ENCODE results near the gene RBM22.

DNA sequence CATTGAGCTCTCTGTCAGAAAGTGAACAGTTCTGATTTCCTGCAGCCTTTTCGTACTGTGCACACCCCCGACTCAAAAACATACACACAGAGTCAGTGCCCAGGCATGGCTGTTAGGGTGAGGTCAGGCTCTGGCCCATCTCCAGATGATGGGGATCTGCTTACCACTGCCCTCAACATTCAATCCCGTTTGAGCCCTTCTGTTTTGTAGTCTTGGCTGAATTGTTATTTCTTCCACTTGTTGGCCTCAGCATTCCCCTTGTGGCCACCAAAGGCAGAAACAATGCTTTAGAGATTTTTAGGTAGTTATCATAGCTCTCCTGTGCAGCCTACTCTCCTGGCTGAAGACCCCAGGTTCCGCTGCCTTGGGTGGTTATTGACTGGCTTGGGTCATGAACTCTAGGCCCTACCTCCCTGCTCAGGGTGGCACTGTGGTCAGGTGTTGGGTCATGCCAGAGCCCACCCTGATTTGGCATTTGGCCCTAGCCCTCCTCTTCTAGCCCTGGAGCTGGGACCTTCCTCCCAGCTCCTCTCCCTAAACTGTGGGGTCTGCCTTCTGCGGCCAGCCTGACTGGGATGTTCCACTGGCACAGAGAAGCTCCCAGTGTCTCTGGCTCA, 47.6 kb downstream of the RBM22 start:
- TF ChIP-seq SMAD4 (CRISPR knock-in tag; IDR thresholded peaks at IDR 0.05) (no peak), ZNF219 (CRISPR knock-in tag; IDR thresholded peaks at IDR 0.05; ENCODE audit: borderline replicate concordance) (no peak), ZNF138 (CRISPR knock-in tag; conservative IDR thresholded peaks at IDR 0.05) (no peak), CREM (CRISPR knock-in tag; IDR thresholded peaks at IDR 0.05) (no peak), FOXK1 (CRISPR knock-in tag; IDR thresholded peaks at IDR 0.05) (no peak), ATF3 (CRISPR knock-in tag; conservative IDR thresholded peaks at IDR 0.05) (no peak), ATF6 (CRISPR knock-in tag; IDR thresholded peaks at IDR 0.05) (no peak), E2F1 (CRISPR knock-in tag; IDR thresholded peaks at IDR 0.05) (no peak), NR1H2 (CRISPR knock-in tag; IDR thresholded peaks at IDR 0.05) (no peak), JUN (CRISPR knock-in tag; IDR thresholded peaks at IDR 0.05) (no peak), CBFB (CRISPR knock-in tag; IDR thresholded peaks at IDR 0.05; ENCODE audit: low read depth) (no peak)
- TF ChIP-seq, protein P1, sequence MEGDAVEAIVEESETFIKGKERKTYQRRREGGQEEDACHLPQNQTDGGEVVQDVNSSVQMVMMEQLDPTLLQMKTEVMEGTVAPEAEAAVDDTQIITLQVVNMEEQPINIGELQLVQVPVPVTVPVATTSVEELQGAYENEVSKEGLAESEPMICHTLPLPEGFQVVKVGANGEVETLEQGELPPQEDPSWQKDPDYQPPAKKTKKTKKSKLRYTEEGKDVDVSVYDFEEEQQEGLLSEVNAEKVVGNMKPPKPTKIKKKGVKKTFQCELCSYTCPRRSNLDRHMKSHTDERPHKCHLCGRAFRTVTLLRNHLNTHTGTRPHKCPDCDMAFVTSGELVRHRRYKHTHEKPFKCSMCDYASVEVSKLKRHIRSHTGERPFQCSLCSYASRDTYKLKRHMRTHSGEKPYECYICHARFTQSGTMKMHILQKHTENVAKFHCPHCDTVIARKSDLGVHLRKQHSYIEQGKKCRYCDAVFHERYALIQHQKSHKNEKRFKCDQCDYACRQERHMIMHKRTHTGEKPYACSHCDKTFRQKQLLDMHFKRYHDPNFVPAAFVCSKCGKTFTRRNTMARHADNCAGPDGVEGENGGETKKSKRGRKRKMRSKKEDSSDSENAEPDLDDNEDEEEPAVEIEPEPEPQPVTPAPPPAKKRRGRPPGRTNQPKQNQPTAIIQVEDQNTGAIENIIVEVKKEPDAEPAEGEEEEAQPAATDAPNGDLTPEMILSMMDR (IDR thresholded peaks at IDR 0.05) = no peak

All from WTC11 (cell line).